Loucy (cell line): Measurements from ENCODE around the gene NRGN.

ENCODE experiments used
- EZH2phosphoT487 ChIP-seq: fragments of 200-600 bp; IDR thresholded peaks from 2 replicates; pipeline ENCODE4 v1.6.1; 2018; ENCODE audit warnings: antibody characterized with exemption, mild to moderate bottlenecking, moderate library complexity, borderline replicate concordance
- TF ChIP-seq, protein P1 (sequence below): fragments of 200-600 bp; sonication (generic); conservative IDR thresholded peaks from 2 replicates; pipeline ENCODE4 v1.5.1; 2014; ENCODE audit warnings: mild to moderate bottlenecking, antibody characterized with exemption, low read length

DNA sequence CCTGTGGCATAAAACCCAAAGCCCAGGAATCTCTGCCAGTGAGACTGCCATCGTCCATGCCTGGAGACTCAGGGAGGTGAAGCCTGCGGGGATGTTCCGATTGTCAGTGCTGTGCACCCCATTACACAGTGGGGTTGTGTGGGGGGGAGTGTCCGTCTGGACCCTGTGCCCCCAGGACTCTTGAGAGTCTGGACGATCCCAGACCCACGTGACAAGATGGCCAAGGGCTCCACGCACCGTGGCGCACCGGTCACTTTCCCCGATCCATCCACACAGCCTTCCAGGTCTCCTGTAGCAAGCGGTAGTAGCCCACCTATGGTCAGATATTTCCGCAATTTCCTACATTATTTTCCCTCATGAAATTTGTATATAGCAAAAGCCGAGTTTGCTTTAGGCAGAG is 20.9 kb upstream of the NRGN start:
- TF ChIP-seq, protein P1, sequence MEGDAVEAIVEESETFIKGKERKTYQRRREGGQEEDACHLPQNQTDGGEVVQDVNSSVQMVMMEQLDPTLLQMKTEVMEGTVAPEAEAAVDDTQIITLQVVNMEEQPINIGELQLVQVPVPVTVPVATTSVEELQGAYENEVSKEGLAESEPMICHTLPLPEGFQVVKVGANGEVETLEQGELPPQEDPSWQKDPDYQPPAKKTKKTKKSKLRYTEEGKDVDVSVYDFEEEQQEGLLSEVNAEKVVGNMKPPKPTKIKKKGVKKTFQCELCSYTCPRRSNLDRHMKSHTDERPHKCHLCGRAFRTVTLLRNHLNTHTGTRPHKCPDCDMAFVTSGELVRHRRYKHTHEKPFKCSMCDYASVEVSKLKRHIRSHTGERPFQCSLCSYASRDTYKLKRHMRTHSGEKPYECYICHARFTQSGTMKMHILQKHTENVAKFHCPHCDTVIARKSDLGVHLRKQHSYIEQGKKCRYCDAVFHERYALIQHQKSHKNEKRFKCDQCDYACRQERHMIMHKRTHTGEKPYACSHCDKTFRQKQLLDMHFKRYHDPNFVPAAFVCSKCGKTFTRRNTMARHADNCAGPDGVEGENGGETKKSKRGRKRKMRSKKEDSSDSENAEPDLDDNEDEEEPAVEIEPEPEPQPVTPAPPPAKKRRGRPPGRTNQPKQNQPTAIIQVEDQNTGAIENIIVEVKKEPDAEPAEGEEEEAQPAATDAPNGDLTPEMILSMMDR: no peak
- no peak for TF ChIP-seq EZH2phosphoT487
